HCT116 (cell line): Measurements from ENCODE around the gene MTMR1. TPM values are rescaled to one million over a fixed set of nuclear protein-coding genes. Genes with fewer than 3 reads are reported as not detected.

Experiments used
- ATAC-seq: fragments of 200-7000 bp; cut with Tn5 transposase; 2 replicates; pipeline ENCODE4 v1.9.1; 2020; ENCODE audit warnings: mild to moderate bottlenecking, moderate library complexity
- BruUV-seq: library from RNA; stranded (reverse); fragments of 400-500 nt; replicated peaks from 2 replicates; lab custom pipeline; 2021; lab: Mats Ljungman, UMichigan
- CTCF ChIA-PET: fragments of 300-600 bp; sonication (Branson Sonifier 250); formaldehyde crosslinking; loops from one replicate; lab custom pipeline; 2021; ENCODE audit warnings: antibody characterized with exemption; lab: Charles Lee
- POLR2A ChIA-PET: fragments of 300-600, 350-600 bp; sonication (Branson Sonifier 250); formaldehyde crosslinking; loops from one replicate; lab custom pipeline; 2021; ENCODE audit warnings: antibody characterized with exemption; lab: Charles Lee
- RAD21 ChIA-PET, 2 experiments: fragments of 300-600 bp; sonication (Branson Sonifier 250); formaldehyde crosslinking; loops; one replicate each; lab custom pipeline; 2023; ENCODE audit warnings: low total read pairs in 2 of 2; ENCODE audit not compliant: uncharacterized antibody in 2 of 2, unreplicated experiment in 2 of 2, low non-redundant PET in 1 of 2; lab: Charles Lee
- DNase-seq: peaks from one replicate; pipeline ENCODE4 v3.0.0-alpha.2; 2010; ENCODE audit warnings: low read depth, low spot score
- H2AFZ ChIP-seq: fragments of 200-600 bp; shearing (Covaris generic), sonication (generic); 2 replicates; pipeline ENCODE4 v1.6.1; 2017; ENCODE audit warnings: low read depth, mixed run types, mixed read lengths, antibody characterized with exemption, low read length; ENCODE audit not compliant: poor library complexity, severe bottlenecking
- H3K27ac ChIP-seq: 2 replicates; pipeline ENCODE4 v1.5.1; 2012; ENCODE audit warnings: low read depth, low read length
- H3K27me3 ChIP-seq: fragments of 200-600 bp; sonication (generic); 2 replicates; pipeline ENCODE4 v1.6.1; 2016; ENCODE audit warnings: mixed run types, low read length, mixed read lengths; ENCODE audit not compliant: insufficient read depth
- H3K36me3 ChIP-seq, 2 experiments: fragments of 200-500 bp in 1 of 2; fragments of 200-600 bp in 1 of 2; sonication (Bioruptor generic) in 1 of 2; sonication (generic) in 1 of 2; 2 replicates each; pipeline versions ENCODE4 v1.5.1 to v1.6.1; 2014 to 2016; ENCODE audit warnings: low read length in 2 of 2, inconsistent platforms in 1 of 2, mixed read lengths in 1 of 2, mixed run types in 1 of 2; ENCODE audit not compliant: insufficient read depth in 2 of 2, control insufficient read depth in 1 of 2
- H3K4me1 ChIP-seq, 2 experiments: fragments of 200-600 bp in 1 of 2; sonication (generic) in 1 of 2; 2 replicates each; pipeline versions ENCODE4 v1.5.1 to v1.6.1; 2012 to 2017; ENCODE audit warnings: low read length in 2 of 2, inconsistent platforms in 1 of 2, mild to moderate bottlenecking in 1 of 2, mixed read lengths in 1 of 2, mixed run types in 1 of 2, moderate library complexity in 1 of 2; ENCODE audit not compliant: insufficient read depth in 2 of 2, control insufficient read depth in 1 of 2
- H3K4me2 ChIP-seq: fragments of 200-600 bp; sonication (generic); 2 replicates; pipeline ENCODE4 v1.6.1; 2017; ENCODE audit warnings: mixed run types, low read length, mixed read lengths
- H3K4me3 ChIP-seq, 2 experiments: fragments of 200-600 bp in 1 of 2; sonication (generic) in 1 of 2; replicated peaks in 1 of 2; 2 replicates each; pipeline ENCODE4 v1.5.1; 2011 to 2016; ENCODE audit warnings: low read length in 2 of 2, control low read depth in 1 of 2, low read depth in 1 of 2, mild to moderate bottlenecking in 1 of 2, mixed read lengths in 1 of 2, mixed run types in 1 of 2
- H3K79me2 ChIP-seq: fragments of 200-600 bp; sonication (generic); 2 replicates; pipeline ENCODE4 v1.6.1; 2017; ENCODE audit warnings: mild to moderate bottlenecking, mixed run types, low read length, moderate library complexity, mixed read lengths; ENCODE audit not compliant: insufficient read depth
- H3K9ac ChIP-seq: fragments of 200-600 bp; sonication (generic); 2 replicates; pipeline ENCODE4 v1.6.1; 2016; ENCODE audit warnings: low read length, mixed read lengths
- H3K9me2 ChIP-seq: fragments of 200-600 bp; sonication (generic), shearing (Covaris generic); 2 replicates; pipeline ENCODE4 v1.6.1; 2017; ENCODE audit warnings: mixed run types, mild to moderate bottlenecking, moderate library complexity; ENCODE audit not compliant: insufficient read depth
- H3K9me3 ChIP-seq, 2 experiments: fragments of 200-500 bp in 1 of 2; fragments of 200-600 bp in 1 of 2; sonication (Bioruptor generic) in 1 of 2; sonication (generic) in 1 of 2; 2 replicates each; pipeline ENCODE4 v1.6.1; 2014 to 2017; ENCODE audit warnings: low read length in 2 of 2, mixed read lengths in 2 of 2, inconsistent platforms in 1 of 2, low read depth in 1 of 2, mild to moderate bottlenecking in 1 of 2, mixed run types in 1 of 2, moderate library complexity in 1 of 2; ENCODE audit not compliant: control insufficient read depth in 1 of 2, insufficient read depth in 1 of 2
- H4K20me1 ChIP-seq: fragments of 200-600 bp; sonication (generic), shearing (Covaris generic); 2 replicates; pipeline ENCODE4 v1.6.1; 2017; ENCODE audit warnings: mixed run types, mild to moderate bottlenecking, moderate library complexity; ENCODE audit not compliant: insufficient read depth
- CBX3 ChIP-seq: IDR thresholded peaks from 2 replicates; pipeline ENCODE4 v1.6.1; 2012; ENCODE audit warnings: low read depth
- CEBPB ChIP-seq: IDR thresholded peaks from 2 replicates; pipeline ENCODE4 v1.6.1; 2012; ENCODE audit warnings: low read depth
- EGR1 ChIP-seq: IDR thresholded peaks from 2 replicates; pipeline ENCODE4 v1.6.1; 2012; ENCODE audit warnings: low read depth
- ELF1 ChIP-seq: IDR thresholded peaks from 2 replicates; pipeline ENCODE4 v1.6.1; 2012; ENCODE audit warnings: low read depth, borderline replicate concordance
- EZH2 ChIP-seq: fragments of 200-600 bp; sonication (generic); IDR thresholded peaks from 2 replicates; pipeline ENCODE4 v1.6.1; 2017; ENCODE audit warnings: antibody characterized with exemption, mixed run types
- EZH2phosphoT487 ChIP-seq: fragments of 200-600 bp; IDR thresholded peaks from 2 replicates; pipeline ENCODE4 v1.6.1; 2018; ENCODE audit warnings: antibody characterized with exemption, borderline replicate concordance
- FOSL1 ChIP-seq: IDR thresholded peaks from 2 replicates; pipeline ENCODE4 v1.6.1; 2012; ENCODE audit warnings: low read depth
- JUND ChIP-seq: IDR thresholded peaks from 2 replicates; pipeline ENCODE4 v1.6.1; 2012
- POLR2AphosphoS5 ChIP-seq: IDR thresholded peaks from 2 replicates; pipeline ENCODE4 v1.6.1; 2011; ENCODE audit warnings: mild to moderate bottlenecking, low read depth, low read length, moderate library complexity
- RAD21 ChIP-seq: IDR thresholded peaks from 2 replicates; pipeline ENCODE4 v1.6.1; 2012; ENCODE audit warnings: low read depth, mild to moderate bottlenecking
- SIN3A ChIP-seq: IDR thresholded peaks from 2 replicates; pipeline ENCODE4 v1.6.1; 2012; ENCODE audit warnings: low read depth
- SRF ChIP-seq: IDR thresholded peaks from 2 replicates; pipeline ENCODE4 v1.6.1; 2012; ENCODE audit warnings: low read depth
- TCF7L2 ChIP-seq: IDR thresholded peaks from 2 replicates; pipeline ENCODE4 v1.7.0; 2011; ENCODE audit warnings: borderline replicate concordance, inconsistent platforms; ENCODE audit not compliant: insufficient read depth, insufficient read length; ENCODE audit errors: extremely low read depth
- YY1 ChIP-seq: IDR thresholded peaks from 2 replicates; pipeline ENCODE4 v1.6.1; 2011; ENCODE audit warnings: low read length, low read depth, moderate library complexity, mild to moderate bottlenecking; ENCODE audit not compliant: insufficient replicate concordance; ENCODE audit errors: extremely low read depth
- ZFX ChIP-seq: fragments of 450-650 bp; IDR thresholded peaks from 2 replicates; pipeline ENCODE4 v1.6.1; 2017
- ZNF274 ChIP-seq: fragments of 200-500 bp; sonication (Bioruptor generic); IDR thresholded peaks from 2 replicates; pipeline ENCODE4 v1.6.1; 2014; ENCODE audit warnings: mild to moderate bottlenecking, low read depth, low read length, inconsistent platforms
- intact Hi-C: fragments of 100-400 bp; cut with micrococcal nuclease; formaldehyde crosslinking; loops from 2 replicates; pipeline ENCODE4 v1.10.0; 2022
- total RNA-seq: library from RNA; stranded (reverse); gene quantifications from one replicate; pipeline ENCODE4 v1.2.1, GENCODE V29; 2021; ENCODE audit not compliant: unreplicated experiment
- TF ChIP-seq, protein P1 (sequence below): IDR thresholded peaks from 2 replicates; pipeline ENCODE4 v1.6.1; 2012; ENCODE audit warnings: low read depth
- TF ChIP-seq, protein P2 (sequence below), 3 experiments: fragments of 200-600 bp in 1 of 3; sonication (generic) in 1 of 3; IDR thresholded peaks in 2 of 3; conservative IDR thresholded peaks in 1 of 3; 2 replicates each; pipeline ENCODE4 v1.5.1; 2012 to 2017; ENCODE audit warnings: low read depth in 2 of 3, low read length in 2 of 3, antibody characterized with exemption in 1 of 3, borderline replicate concordance in 1 of 3, control low read depth in 1 of 3, mild to moderate bottlenecking in 1 of 3, mixed read lengths in 1 of 3, mixed run types in 1 of 3, moderate library complexity in 1 of 3; ENCODE audit not compliant: insufficient read depth in 1 of 3
- TF ChIP-seq, protein P3 (sequence below): IDR thresholded peaks from 2 replicates; pipeline ENCODE4 v1.6.1; 2012
- TF ChIP-seq, protein P4 (sequence below): IDR thresholded peaks from 2 replicates; pipeline ENCODE4 v1.6.1; 2012

MTMR1 gene
- total RNA-seq, 1 experiment from 2014 or later = 20.0 TPM

DNA sequence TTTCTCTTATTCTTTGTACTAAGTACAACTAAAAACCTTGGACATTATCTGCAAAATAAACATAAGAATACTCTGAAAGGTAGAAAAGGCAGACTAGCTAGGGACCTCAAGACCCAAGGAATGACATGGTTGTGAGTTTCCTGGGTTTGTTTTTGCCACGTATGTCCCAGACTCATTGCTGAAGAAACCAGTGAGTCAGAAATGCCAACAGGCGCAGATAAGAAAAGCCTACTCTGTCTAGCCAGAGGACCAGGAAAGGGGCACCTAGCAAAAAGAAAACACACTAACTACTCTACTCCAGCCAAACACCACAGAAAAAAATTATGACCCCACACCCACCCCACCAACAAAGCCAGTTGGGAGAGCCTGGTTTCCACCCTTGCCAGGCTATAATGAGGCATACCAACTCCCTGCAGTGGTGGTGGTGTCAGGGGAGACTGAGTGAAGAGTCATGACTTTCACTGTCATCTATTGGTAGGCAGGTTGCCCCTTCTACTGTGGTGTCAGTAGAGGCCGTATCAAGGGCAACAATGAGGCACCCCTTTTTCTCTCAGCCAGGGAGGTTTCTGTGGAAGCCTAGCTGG, 10.9 kb downstream of the MTMR1 start:
- Histone ChIP-seq H3K27me3 (no peaks in the 10 kb centered on the region), H4K20me1 (no peaks in the 10 kb centered on the region), H2AFZ (no peak overlapping the region), H3K4me1 (no peaks in the 10 kb centered on the region), H3K4me2 (no peak overlapping the region), H3K79me2 (peaks cover 7% of the 10 kb centered on the region; the same call in 1 of the 2 replicates), H3K4me3 (no peak overlapping the region), H3K9me3 (no peaks in the 10 kb centered on the region), H3K9me2 (no peaks in the 10 kb centered on the region), H3K9ac (no peak overlapping the region), H3K36me3 (no peaks in the 10 kb centered on the region), H3K27ac (no peak overlapping the region)
- ATAC-seq = no peak
- intact Hi-C loops = no loop called here
- no TSS peak for BruUV-seq
- POLR2A ChIA-PET = no interaction called here
- CTCF ChIA-PET = no interaction called here
- RAD21 ChIA-PET = no interaction called here
- DNase-seq = no peak
- TF ChIP-seq SIN3A (no peak), FOSL1 (no peak), YY1 (no peak), TCF7L2 (no peak), CBX3 (no peak), JUND (no peak), ZFX (no peak), EZH2phosphoT487 (no peak), SRF (no peak), RAD21 (no peak), POLR2AphosphoS5 (no peak), ZNF274 (no peak), EZH2 (no peak), EGR1 (no peak), ELF1 (no peak), CEBPB (no peak)
- TF ChIP-seq, protein P1, sequence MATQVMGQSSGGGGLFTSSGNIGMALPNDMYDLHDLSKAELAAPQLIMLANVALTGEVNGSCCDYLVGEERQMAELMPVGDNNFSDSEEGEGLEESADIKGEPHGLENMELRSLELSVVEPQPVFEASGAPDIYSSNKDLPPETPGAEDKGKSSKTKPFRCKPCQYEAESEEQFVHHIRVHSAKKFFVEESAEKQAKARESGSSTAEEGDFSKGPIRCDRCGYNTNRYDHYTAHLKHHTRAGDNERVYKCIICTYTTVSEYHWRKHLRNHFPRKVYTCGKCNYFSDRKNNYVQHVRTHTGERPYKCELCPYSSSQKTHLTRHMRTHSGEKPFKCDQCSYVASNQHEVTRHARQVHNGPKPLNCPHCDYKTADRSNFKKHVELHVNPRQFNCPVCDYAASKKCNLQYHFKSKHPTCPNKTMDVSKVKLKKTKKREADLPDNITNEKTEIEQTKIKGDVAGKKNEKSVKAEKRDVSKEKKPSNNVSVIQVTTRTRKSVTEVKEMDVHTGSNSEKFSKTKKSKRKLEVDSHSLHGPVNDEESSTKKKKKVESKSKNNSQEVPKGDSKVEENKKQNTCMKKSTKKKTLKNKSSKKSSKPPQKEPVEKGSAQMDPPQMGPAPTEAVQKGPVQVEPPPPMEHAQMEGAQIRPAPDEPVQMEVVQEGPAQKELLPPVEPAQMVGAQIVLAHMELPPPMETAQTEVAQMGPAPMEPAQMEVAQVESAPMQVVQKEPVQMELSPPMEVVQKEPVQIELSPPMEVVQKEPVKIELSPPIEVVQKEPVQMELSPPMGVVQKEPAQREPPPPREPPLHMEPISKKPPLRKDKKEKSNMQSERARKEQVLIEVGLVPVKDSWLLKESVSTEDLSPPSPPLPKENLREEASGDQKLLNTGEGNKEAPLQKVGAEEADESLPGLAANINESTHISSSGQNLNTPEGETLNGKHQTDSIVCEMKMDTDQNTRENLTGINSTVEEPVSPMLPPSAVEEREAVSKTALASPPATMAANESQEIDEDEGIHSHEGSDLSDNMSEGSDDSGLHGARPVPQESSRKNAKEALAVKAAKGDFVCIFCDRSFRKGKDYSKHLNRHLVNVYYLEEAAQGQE = no peak
- TF ChIP-seq, protein P2, sequence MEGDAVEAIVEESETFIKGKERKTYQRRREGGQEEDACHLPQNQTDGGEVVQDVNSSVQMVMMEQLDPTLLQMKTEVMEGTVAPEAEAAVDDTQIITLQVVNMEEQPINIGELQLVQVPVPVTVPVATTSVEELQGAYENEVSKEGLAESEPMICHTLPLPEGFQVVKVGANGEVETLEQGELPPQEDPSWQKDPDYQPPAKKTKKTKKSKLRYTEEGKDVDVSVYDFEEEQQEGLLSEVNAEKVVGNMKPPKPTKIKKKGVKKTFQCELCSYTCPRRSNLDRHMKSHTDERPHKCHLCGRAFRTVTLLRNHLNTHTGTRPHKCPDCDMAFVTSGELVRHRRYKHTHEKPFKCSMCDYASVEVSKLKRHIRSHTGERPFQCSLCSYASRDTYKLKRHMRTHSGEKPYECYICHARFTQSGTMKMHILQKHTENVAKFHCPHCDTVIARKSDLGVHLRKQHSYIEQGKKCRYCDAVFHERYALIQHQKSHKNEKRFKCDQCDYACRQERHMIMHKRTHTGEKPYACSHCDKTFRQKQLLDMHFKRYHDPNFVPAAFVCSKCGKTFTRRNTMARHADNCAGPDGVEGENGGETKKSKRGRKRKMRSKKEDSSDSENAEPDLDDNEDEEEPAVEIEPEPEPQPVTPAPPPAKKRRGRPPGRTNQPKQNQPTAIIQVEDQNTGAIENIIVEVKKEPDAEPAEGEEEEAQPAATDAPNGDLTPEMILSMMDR (IDR thresholded peaks at IDR 0.05 in 2 of 3, conservative IDR thresholded peaks at IDR 0.05 in 1 of 3; ENCODE audit: borderline replicate concordance in 1 of 3, insufficient read depth in 1 of 3, low read depth in 2 of 3, low read length in 2 of 3) = no peak
- TF ChIP-seq, protein P3, sequence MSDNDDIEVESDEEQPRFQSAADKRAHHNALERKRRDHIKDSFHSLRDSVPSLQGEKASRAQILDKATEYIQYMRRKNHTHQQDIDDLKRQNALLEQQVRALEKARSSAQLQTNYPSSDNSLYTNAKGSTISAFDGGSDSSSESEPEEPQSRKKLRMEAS = no peak
- TF ChIP-seq, protein P4, sequence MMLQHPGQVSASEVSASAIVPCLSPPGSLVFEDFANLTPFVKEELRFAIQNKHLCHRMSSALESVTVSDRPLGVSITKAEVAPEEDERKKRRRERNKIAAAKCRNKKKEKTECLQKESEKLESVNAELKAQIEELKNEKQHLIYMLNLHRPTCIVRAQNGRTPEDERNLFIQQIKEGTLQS = no peak
